Spinal cord (tissue), 10 donors: ENCODE measurements around the gene NDUFAF4. TPM values are rescaled to one million over a fixed set of nuclear protein-coding genes. Genes with fewer than 3 reads are reported as not detected.

ENCODE experiments used
- DNase-seq, 6 donors: peaks; one replicate each; pipeline versions ENCODE4 v3.0.0 to v3.0.0-alpha.2; 2013 to 2015; ENCODE audit warnings: low spot score in 6 of 6, low read depth in 4 of 6
- H3K27ac ChIP-seq: one replicate; pipeline ENCODE4 v1.5.1; 2013; ENCODE audit warnings: low read depth, low read length, control low read depth
- H3K27me3 ChIP-seq: one replicate; pipeline ENCODE4 v1.6.1; 2013; ENCODE audit warnings: low read length; ENCODE audit not compliant: control insufficient read depth, insufficient read depth
- H3K36me3 ChIP-seq: one replicate; pipeline ENCODE4 v1.6.1; 2013; ENCODE audit warnings: low read length; ENCODE audit not compliant: control insufficient read depth, insufficient read depth
- H3K4me1 ChIP-seq: one replicate; pipeline ENCODE4 v1.6.1; 2013; ENCODE audit warnings: low read length; ENCODE audit not compliant: control insufficient read depth, insufficient read depth
- H3K4me3 ChIP-seq: one replicate; pipeline ENCODE4 v1.5.1; 2013; ENCODE audit warnings: low read depth, low read length, control low read depth
- H3K9me3 ChIP-seq: one replicate; pipeline ENCODE4 v1.6.1; 2013; ENCODE audit warnings: low read length; ENCODE audit not compliant: control insufficient read depth, insufficient read depth
- WGBS: methylation state at CpG from one replicate; pipeline ENCODE4 v1.1.5; 2013; ENCODE audit warnings: missing lambda C conversion rate; ENCODE audit not compliant: insufficient coverage; 5-methylcytosine and 5-hydroxymethylcytosine counted together
- polyA plus RNA-seq, 2 donors: library from polyadenylated mRNA; unstranded; fragments of 120-200 nt; gene quantifications; one replicate each; pipeline ENCODE4 v1.2.1, GENCODE V29; 2013; ENCODE audit not compliant: insufficient read length in 2 of 2
- small RNA-seq: library from RNA; depleted of rRNA; stranded (forward); fragments of <200 nt; gene quantifications from one replicate; pipeline ENCODE3, GENCODE V24; 2014; ENCODE audit warnings: low replicate concordance
- total RNA-seq, 2 donors: library from RNA; depleted of rRNA in 1 of 2; stranded (reverse); fragments of 120-200 nt in 1 of 2; fragments of >200 nt in 1 of 2; gene quantifications; one replicate each; pipeline versions ENCODE4 v1.2.3 to v1.2.4, GENCODE V29; 2013 to 2014
- donor health status: healthy.

NDUFAF4 gene
- total and polyA plus RNA-seq, 4 donors, result 22.1 to 53.1 (median 38.7) TPM

DNA sequence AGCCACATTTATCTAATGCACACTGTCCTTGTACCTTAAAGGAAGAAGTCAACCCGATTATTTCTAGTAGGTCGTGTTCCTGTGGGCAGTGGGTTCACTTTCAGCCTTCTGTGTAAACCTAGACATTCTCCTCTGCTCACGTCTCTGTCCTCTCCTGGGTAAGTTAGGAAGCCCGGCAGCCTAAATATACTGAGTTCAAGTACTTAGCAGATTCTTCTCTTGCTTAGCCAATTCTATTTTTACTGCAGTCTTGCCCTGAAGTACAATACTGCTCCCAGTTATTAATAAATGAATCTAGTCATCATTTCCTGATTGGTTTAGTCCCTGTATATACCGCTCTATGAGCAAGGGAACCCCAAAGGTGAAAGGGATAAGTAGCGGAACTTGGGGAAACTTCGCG is 45.8 kb downstream of the NDUFAF4 start:
- Histone ChIP-seq H3K4me1 (no peaks in the 10 kb centered on the region), H3K9me3 (peaks cover 8% of the 10 kb centered on the region), H3K27ac (no peak overlapping the region), H3K4me3 (no peak overlapping the region), H3K27me3 (no peaks in the 10 kb centered on the region), H3K36me3 (no peaks in the 10 kb centered on the region)
- WGBS, result 86% methylated on average over 3 of the region's 8 CpGs
- no peak for DNase-seq

DNA sequence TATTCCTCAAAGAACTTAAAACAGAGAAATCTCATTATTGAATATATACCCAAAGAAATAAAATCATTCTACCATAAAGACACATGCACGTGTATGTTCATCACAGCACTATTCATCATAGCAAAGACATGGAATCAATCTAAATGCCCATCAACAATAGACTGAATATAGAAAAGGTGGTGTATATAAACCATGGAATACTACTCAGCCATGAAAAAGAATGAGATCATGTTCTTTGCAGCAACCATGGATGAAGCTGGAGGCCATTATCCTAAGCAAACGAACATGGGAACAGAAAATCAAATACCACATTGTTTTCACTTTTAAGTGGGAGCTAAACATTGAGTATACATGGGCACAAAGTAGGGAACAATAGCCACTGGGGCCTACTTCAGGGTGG is 48.1 kb downstream of the NDUFAF4 start:
- Histone ChIP-seq H3K9me3 (peaks cover 11% of the 10 kb centered on the region), H3K4me1 (no peaks in the 10 kb centered on the region), H3K4me3 (no peak overlapping the region), H3K36me3 (no peaks in the 10 kb centered on the region), H3K27me3 (no peaks in the 10 kb centered on the region), H3K27ac (no peak overlapping the region)
- DNase-seq, result no peak
- WGBS, result no CpG with 5 or more reads among the region's 2 CpGs

DNA sequence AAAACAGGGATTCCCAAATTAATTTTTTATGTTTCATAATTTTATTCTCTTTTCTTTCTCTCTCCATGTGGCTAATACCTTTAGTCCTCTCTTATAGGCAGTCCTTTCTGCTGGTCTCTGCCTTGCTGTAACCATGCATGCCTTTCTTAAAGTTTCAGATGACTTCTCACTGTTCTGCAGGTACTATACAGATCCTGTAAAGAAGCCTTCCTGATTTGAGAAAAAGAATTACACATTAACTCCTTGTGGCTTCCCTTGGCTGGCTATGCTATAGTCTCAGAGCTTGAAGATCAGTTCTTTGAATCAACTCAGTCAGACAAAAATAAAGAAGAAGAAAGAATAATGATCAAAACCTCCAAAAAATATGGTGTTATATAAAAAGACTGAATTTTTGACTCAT is 53.2 kb downstream of the NDUFAF4 start:
- H3K4me3 ChIP-seq, result no peak overlapping the region
- H3K27me3 ChIP-seq, result no peaks in the 10 kb centered on the region
- DNase-seq, result no peak
- H3K36me3 ChIP-seq, result no peaks in the 10 kb centered on the region
- no peaks in the 10 kb centered on the region for H3K4me1 ChIP-seq
- no peak overlapping the region for H3K27ac ChIP-seq
- peaks cover 11% of the 10 kb centered on the region for H3K9me3 ChIP-seq

DNA sequence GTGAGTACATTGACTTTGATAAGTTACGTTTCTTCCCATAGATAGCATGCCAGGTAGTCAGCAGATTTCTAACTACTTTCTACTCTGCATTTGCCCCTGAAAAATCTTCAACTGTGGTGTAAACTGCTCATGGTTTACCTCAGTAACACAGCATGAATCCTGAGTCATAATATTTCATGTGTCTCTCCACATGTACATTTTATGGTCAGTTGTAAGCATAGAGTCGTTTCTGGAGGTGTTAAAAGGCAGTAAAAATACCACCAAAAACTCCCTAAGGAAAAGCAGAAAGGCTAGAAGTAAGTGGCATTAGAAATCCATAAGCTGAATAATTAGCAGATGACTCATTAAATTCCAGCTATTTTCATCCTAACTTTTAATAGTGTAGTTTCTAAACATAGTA is 56.3 kb downstream of the NDUFAF4 start:
- no CpG with 5 or more reads among the region's 2 CpGs for WGBS
- DNase-seq, result no peak
- Histone ChIP-seq H3K36me3 (no peaks in the 10 kb centered on the region), H3K27ac (no peak overlapping the region), H3K4me1 (peaks cover 9% of the 10 kb centered on the region), H3K4me3 (no peak overlapping the region), H3K9me3 (peaks cover 3% of the 10 kb centered on the region), H3K27me3 (no peaks in the 10 kb centered on the region)

Small RNA genes within 50 kb of the gene (small RNA-seq; reads per million reads assigned to genes)
- gene RN7SL509P, result not detected

Other genes with a start within 250 kb of the NDUFAF4 start
- 1 to 10 TPM; 2.6 to 6.0 TPM for gene GPR63, start 60.4 kb downstream of the NDUFAF4 start, total RNA-seq
- gene GPR63, start 60.4 kb downstream of the NDUFAF4 start, polyA plus RNA-seq, result 1 to 10 TPM; 3.7 to 3.9 TPM
- gene KLHL32, start 26.8 kb upstream of the NDUFAF4 start, total RNA-seq, result 10 to 100 TPM in 1 of 2 donors, 1 to 10 TPM in 1; 6.9 to 20.0 TPM
- gene KLHL32, start 26.8 kb upstream of the NDUFAF4 start, polyA plus RNA-seq, result 10 to 100 TPM; 13.3 to 18.0 TPM